Measurements from ENCODE around the gene NTPCR.

Gene NTPCR

DNA sequence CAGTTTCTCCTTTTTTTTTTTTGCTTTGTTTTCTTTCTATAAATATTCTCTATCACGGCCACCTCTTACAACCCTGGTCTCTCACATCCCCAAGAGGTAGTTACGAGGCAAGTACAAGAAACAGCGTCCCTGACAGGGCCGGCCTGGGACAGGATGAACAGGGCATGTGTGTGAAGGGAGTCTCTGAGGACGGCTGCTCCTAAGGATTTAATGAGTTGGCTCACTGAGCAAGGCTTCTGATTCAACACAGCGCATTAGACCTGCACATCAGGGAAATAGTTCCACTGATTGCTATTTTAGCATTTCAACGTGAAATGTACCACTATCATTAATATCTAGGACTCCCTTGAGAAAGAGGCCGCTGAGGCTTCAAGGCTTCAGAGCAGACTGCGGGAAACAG is 54.0 kb downstream of the NTPCR start:
- DNase-seq (no peak), ATAC-seq (replicated peaks) (no peak)
- no peaks in the 10 kb centered on the region for H3K27me3 Mint-ChIP-seq
- H3K36me3 Mint-ChIP-seq (ENCODE audit: insufficient read depth) = peaks cover 26% of the 10 kb centered on the region
- no peaks in the 10 kb centered on the region for H3K9me3 Mint-ChIP-seq
- H3K27ac Mint-ChIP-seq = no peak overlapping the region
- no peaks in the 10 kb centered on the region for H3K4me1 Mint-ChIP-seq (ENCODE audit: low read depth in 2 of 2)
- no peak overlapping the region for H3K4me3 Mint-ChIP-seq

DNA sequence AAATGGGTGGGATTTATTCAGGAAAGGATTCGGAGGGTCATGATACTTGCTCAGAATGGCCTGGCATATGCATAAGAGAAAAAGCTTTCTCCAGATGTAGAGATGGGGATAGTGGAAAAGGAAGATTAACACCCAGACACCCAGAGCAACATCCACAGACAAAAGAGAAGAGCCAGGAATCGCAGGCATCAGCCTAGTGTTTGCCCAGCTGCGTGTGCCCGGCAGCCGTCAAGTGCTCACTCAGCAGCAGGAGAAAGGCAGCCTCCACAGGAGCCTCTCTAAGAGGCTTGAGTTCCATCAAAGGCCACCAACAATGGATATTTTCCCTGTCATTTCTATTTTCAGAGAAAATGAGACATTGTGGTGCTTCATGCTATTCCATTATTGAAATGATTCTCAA is 54.7 kb downstream of the NTPCR start:
- DNase-seq (no peak), ATAC-seq (replicated peaks) (no peak)
- Mint-ChIP-seq H3K9me3 (no peaks in the 10 kb centered on the region), H3K36me3 (ENCODE audit: insufficient read depth) (peaks cover 19% of the 10 kb centered on the region), H3K27ac (no peak overlapping the region), H3K4me1 (ENCODE audit: low read depth in 2 of 2) (no peaks in the 10 kb centered on the region), H3K27me3 (no peaks in the 10 kb centered on the region), H3K4me3 (no peak overlapping the region)

DNA sequence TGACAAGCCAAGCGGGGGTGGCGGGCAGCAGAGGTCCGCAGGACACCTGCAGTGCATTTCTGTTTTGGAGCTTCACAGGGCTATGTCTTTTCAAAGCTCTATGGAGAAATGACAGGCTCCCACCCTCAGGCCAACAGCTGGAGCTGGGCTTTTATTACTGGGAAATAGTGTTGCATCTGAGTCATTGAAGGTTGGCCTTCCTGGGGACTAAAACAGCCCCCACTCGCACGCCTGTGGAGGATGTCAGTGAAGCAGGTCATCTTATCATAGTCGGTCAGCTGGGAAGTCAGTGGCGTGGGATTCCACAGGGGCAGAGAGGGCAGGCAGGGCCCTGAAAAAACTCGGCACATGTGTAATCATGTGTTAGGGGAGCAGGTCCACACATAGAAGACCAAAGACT is 55.3 kb downstream of the NTPCR start:
- no peak overlapping the region for H3K4me3 Mint-ChIP-seq
- peaks cover 18% of the 10 kb centered on the region for H3K36me3 Mint-ChIP-seq (ENCODE audit: insufficient read depth)
- H3K4me1 Mint-ChIP-seq (ENCODE audit: low read depth in 2 of 2) = no peaks in the 10 kb centered on the region
- no peak for ATAC-seq (replicated peaks)
- no peak overlapping the region for H3K27ac Mint-ChIP-seq
- H3K27me3 Mint-ChIP-seq = no peaks in the 10 kb centered on the region
- H3K9me3 Mint-ChIP-seq = no peaks in the 10 kb centered on the region
- DNase-seq = no peak

DNA sequence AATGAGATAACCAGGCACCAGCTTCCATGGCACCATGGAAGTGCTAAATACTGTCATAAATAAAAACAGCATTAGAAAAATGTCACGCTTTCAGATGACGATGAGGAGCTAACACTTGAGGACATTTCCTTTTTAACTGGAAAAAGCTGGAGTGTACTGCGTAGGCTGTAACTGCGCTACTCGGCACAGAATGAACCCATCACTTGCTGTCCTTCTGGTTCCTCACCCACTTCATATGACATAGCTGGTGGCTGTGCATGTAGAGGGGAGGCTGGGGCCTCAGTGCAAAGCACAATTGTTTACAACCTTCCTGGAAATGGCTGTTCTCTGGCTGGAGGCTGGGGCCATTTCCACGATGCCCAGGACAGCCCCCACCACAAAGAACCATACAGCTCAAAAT is 55.7 kb downstream of the NTPCR start:
- Mint-ChIP-seq H3K27ac (no peak overlapping the region), H3K4me3 (no peak overlapping the region), H3K4me1 (ENCODE audit: low read depth in 2 of 2) (no peaks in the 10 kb centered on the region), H3K27me3 (no peaks in the 10 kb centered on the region), H3K36me3 (ENCODE audit: insufficient read depth) (peaks cover 17% of the 10 kb centered on the region), H3K9me3 (no peaks in the 10 kb centered on the region)
- ATAC-seq (replicated peaks) (no peak), DNase-seq (no peak)

DNA sequence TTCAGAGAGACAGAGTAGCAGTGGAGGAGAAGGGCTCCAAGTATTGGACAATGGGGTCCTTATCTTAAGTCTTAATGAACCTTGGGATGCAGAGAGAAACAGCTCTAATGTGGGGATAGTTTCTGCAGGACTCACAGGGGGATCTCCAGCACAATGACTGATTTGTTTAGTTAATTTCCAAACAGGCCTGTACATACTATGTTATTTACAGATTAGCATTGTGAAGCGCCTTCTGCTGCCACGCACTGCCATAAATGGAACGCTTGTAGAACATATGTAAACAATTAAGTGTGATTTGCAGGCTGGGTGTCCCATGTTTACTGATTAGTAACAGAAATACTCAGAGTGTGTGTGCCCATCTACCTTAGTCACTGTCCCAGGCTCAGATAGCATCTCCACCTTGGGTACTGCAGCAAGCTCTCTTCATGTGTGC is 56.1 kb downstream of the NTPCR start:
- no peaks in the 10 kb centered on the region for H3K27me3 Mint-ChIP-seq
- peaks cover 17% of the 10 kb centered on the region for H3K36me3 Mint-ChIP-seq (ENCODE audit: insufficient read depth)
- DNase-seq (no peak), ATAC-seq (replicated peaks) (no peak)
- H3K4me1 Mint-ChIP-seq (ENCODE audit: low read depth in 2 of 2) = no peaks in the 10 kb centered on the region
- no peaks in the 10 kb centered on the region for H3K9me3 Mint-ChIP-seq
- no peak overlapping the region for H3K4me3 Mint-ChIP-seq
- no peak overlapping the region for H3K27ac Mint-ChIP-seq

DNA sequence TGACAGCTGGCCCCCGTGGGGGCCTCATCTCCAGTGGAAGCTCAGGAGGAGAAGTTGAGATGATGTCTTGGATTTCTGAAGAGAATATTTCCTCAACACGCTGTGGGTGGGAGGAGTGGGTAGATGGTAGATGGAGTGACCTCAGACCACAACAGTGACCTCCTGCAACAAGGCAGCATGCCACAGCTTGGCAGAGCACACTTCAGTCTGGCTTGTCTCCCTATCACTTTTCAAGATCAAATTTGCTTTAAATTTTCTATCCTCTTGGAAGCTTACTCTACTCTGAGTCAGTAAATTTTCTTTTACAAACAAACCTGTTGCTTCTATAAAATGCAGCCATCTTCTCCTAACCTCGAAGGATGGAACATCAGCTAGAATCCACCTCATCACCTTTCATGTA is 59.7 kb downstream of the NTPCR start:
- Mint-ChIP-seq H3K27ac (peak overlapping the region in 1 of 2 donors; percentile 50), H3K4me3 (no peak overlapping the region), H3K27me3 (no peaks in the 10 kb centered on the region), H3K36me3 (ENCODE audit: insufficient read depth) (peaks cover 32% of the 10 kb centered on the region), H3K4me1 (ENCODE audit: low read depth in 2 of 2) (no peaks in the 10 kb centered on the region), H3K9me3 (no peaks in the 10 kb centered on the region)
- no peak for DNase-seq
- ATAC-seq (replicated peaks) = no peak

DNA sequence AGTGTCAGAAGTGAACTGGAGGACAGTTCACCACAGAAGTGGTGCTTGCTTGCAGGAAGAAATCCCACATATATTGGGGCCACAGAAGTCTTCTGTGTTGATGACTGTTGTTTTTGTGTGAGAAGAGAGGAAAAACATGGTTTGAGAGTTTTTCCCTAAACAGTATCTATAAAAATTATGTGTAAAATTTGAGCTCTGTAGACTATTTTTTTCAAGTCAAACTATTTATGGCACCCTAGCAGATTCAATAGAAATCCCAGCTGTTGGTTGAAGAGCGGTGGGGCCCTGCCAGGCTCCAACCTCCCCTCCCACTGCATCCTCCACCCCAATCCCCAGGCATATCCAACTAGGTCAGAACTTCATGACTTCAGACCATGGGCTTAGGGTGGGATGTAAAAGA is 61.6 kb downstream of the NTPCR start:
- Mint-ChIP-seq H3K4me3 (no peak overlapping the region), H3K36me3 (ENCODE audit: insufficient read depth) (peaks cover 39% of the 10 kb centered on the region), H3K4me1 (ENCODE audit: low read depth in 2 of 2) (no peaks in the 10 kb centered on the region), H3K27me3 (no peaks in the 10 kb centered on the region), H3K27ac (peak overlapping the region in 1 of 2 donors; percentile 60), H3K9me3 (no peaks in the 10 kb centered on the region)
- no peak for DNase-seq
- ATAC-seq (replicated peaks) = no peak

DNA sequence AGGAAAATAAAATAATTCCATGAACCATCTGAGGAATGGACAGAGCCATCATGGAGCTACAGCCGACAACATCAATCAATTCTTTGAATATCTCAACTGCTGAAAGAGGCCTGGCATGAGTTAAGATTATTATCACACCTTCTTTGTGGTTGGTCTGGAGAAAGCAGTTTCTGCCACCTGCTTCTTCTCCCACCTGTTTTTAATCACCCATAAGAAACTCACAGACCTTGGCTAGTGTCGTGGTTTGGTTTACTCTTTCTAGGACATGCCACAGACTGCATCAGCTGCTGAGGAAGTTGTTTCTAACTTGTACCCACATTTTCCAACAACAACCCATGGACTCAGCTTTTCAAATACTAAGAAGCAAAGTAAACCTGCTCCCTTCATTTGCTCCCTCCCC is 65.6 kb downstream of the NTPCR start:
- Mint-ChIP-seq H3K36me3 (ENCODE audit: insufficient read depth) (peaks cover 36% of the 10 kb centered on the region), H3K4me3 (no peak overlapping the region), H3K27me3 (no peaks in the 10 kb centered on the region), H3K9me3 (no peaks in the 10 kb centered on the region), H3K4me1 (ENCODE audit: low read depth in 2 of 2) (peaks cover 0 to 6% of the 10 kb centered on the region in 2 donors), H3K27ac (no peak overlapping the region)
- no peak for ATAC-seq (replicated peaks)
- no peak for DNase-seq

DNA sequence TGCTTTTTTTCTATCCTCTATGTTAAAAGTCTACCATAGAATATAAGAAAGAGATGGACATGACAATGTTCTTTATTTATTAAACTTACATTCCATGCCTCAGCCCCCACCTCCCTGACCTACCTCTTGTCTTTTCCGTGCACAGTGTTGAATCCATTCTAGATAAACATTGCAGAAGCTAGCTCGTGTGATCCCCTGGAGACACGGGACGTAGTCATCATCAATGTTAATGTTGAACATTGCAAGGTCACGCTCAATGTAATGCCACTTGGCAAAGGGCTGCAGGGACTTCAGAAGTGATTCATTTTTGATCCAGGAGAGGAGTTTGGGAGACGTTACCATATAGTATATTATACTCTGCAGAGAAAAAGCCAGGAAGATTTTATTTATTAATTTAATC is 66.4 kb downstream of the NTPCR start:
- DNase-seq (no peak), ATAC-seq (replicated peaks) (no peak)
- Mint-ChIP-seq H3K4me1 (ENCODE audit: low read depth in 2 of 2) (peaks cover 0 to 9% of the 10 kb centered on the region in 2 donors), H3K4me3 (no peak overlapping the region), H3K9me3 (no peaks in the 10 kb centered on the region), H3K36me3 (ENCODE audit: insufficient read depth) (peaks cover 36% of the 10 kb centered on the region), H3K27me3 (no peaks in the 10 kb centered on the region), H3K27ac (no peak overlapping the region)

DNA sequence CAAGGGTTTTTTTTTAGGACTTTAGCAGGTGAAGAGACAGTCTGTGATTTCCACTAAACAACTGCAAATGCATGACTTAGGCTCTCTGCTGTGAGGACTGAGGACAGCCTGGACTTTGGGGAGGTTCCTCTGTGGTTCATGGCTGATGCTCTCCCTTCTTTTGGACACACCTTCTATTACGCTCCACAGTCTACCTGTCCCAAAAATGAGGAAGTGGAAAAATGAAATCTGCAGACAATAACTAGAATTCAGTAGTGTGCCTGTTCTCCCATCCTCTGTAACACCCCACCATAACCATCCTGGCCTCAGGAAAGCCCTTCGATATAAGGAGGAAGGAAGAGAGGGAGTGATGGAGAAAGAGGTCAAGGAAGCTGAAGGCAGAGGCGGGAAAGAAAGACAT is 68.7 kb downstream of the NTPCR start:
- no peaks in the 10 kb centered on the region for H3K27me3 Mint-ChIP-seq
- DNase-seq (no peak), ATAC-seq (replicated peaks) (no peak)
- H3K27ac Mint-ChIP-seq = peak overlapping the region; percentile 26 to 65
- peaks cover 30% of the 10 kb centered on the region for H3K36me3 Mint-ChIP-seq (ENCODE audit: insufficient read depth)
- H3K4me3 Mint-ChIP-seq = no peak overlapping the region
- no peaks in the 10 kb centered on the region for H3K9me3 Mint-ChIP-seq
- H3K4me1 Mint-ChIP-seq (ENCODE audit: low read depth in 2 of 2) = peaks cover 0 to 15% of the 10 kb centered on the region in 2 donors

DNA sequence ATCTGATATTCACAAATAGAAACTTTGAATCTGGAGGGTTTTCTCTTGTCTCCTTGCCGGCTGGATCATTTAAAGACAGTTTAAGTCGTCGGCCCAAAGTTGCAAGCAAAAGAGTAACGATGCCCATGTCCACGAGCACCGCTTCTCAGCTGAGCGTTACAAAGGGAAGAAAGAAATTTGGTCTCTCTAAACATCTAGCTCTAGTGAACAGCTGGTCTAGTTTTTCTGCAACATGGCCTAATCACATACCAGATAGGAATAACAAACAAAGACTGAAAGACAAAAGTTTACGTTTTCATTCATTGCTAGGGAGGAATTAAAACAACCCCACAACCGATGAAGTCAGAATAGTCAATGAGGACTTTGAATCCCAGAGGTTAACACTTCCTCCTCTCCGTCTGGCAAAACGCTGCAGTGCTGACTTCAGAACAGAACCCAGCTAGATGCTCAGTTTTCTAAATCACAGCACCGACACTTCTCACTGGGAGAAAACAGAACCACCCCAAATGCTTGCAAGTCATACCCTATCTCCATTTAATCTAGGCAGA is 69.4 kb downstream of the NTPCR start:
- ATAC-seq (replicated peaks) = no peak
- peaks cover 23% of the 10 kb centered on the region for H3K36me3 Mint-ChIP-seq (ENCODE audit: insufficient read depth)

DNA sequence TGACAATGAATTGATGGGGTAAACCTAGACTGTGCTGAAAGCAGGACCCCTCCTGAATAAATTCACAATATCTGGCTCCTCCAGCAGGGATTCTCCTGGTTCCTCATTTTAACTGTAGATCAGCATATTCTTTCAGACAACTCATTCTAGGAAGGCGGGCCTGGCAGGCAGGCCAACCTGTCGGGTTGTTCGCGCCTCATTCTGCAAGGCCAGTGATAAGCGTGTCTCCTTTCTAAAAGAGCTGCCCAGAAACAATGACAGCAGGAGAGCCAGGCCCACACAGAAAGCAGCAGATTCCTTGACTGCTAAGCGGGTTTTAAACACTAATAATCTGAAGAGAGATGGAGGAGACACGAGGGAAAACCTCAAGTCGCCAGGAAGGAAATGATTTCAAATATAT is 70.0 kb downstream of the NTPCR start:
- ATAC-seq (replicated peaks) = no peak
- peaks cover 18% of the 10 kb centered on the region for H3K36me3 Mint-ChIP-seq (ENCODE audit: insufficient read depth)
- no peaks in the 10 kb centered on the region for H3K27me3 Mint-ChIP-seq
- peak overlapping the region in 1 of 2 donors; percentile 30 for H3K4me3 Mint-ChIP-seq
- H3K4me1 Mint-ChIP-seq (ENCODE audit: low read depth in 2 of 2) = peaks cover 0 to 15% of the 10 kb centered on the region in 2 donors
- no peak overlapping the region for H3K27ac Mint-ChIP-seq
- H3K9me3 Mint-ChIP-seq = no peaks in the 10 kb centered on the region
- DNase-seq = no peak

More for the DNA sequence above, 69.4 kb downstream of the NTPCR start:
- peaks cover 0 to 15% of the 10 kb centered on the region in 2 donors for H3K4me1 Mint-ChIP-seq (ENCODE audit: low read depth in 2 of 2)
- no peak overlapping the region for H3K4me3 Mint-ChIP-seq
- H3K9me3 Mint-ChIP-seq = no peaks in the 10 kb centered on the region
- H3K27me3 Mint-ChIP-seq = no peaks in the 10 kb centered on the region
- no peak overlapping the region for H3K27ac Mint-ChIP-seq
- no peak for DNase-seq

DNA sequence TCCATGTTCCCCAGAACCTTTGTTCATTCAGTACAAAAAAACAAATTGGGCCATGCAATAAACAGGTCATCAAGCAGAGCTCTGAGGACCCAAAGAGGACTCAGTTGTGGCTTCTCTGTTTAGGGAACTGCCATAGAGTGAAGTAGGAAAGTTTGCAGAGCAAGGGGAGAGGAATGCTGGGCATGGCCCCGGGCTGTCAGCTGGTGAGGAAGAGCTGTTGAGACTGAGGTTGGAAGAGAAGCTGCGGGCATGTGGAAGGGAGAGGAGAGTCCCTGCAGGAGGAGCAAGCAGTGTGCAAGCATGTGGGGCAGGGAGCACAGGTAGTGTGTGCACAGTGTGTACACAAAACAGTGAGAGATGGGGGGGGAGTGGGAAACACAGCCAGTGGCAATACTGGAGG is 71.8 kb downstream of the NTPCR start:
- Mint-ChIP-seq H3K27ac (peak overlapping the region; percentile 1 to 38), H3K9me3 (no peaks in the 10 kb centered on the region), H3K27me3 (no peaks in the 10 kb centered on the region), H3K4me1 (ENCODE audit: low read depth in 2 of 2) (peaks cover 0 to 15% of the 10 kb centered on the region in 2 donors), H3K4me3 (no peak overlapping the region), H3K36me3 (ENCODE audit: insufficient read depth) (peaks cover 14% of the 10 kb centered on the region)
- ATAC-seq (replicated peaks) (no peak), DNase-seq (no peak)

DNA sequence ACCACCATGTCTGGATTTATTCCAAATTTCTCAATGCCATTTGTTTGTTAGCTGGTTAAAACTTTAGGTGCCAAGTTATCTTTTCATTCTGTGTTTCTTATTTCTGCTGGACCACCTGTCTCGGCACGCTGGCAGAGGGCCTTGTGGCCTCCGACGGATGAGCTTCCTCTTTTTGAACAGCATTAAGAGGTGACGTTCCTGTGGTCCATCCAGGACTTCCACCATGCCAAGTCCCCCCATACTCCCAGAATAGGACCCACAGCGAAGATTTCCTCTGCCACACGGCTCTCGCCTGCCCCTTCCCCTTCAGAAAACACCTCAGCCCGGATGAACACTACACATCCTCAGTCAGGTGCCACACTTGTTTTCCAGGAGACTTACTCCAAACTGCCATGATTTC is 73.8 kb downstream of the NTPCR start:
- ATAC-seq (replicated peaks) (no peak), DNase-seq (no peak)
- H3K4me3 Mint-ChIP-seq = no peak overlapping the region
- H3K9me3 Mint-ChIP-seq = no peaks in the 10 kb centered on the region
- H3K4me1 Mint-ChIP-seq (ENCODE audit: low read depth in 2 of 2) = peaks cover 0 to 13% of the 10 kb centered on the region in 2 donors
- H3K36me3 Mint-ChIP-seq (ENCODE audit: insufficient read depth) = peaks cover 6% of the 10 kb centered on the region
- H3K27me3 Mint-ChIP-seq = no peaks in the 10 kb centered on the region
- no peak overlapping the region for H3K27ac Mint-ChIP-seq

DNA sequence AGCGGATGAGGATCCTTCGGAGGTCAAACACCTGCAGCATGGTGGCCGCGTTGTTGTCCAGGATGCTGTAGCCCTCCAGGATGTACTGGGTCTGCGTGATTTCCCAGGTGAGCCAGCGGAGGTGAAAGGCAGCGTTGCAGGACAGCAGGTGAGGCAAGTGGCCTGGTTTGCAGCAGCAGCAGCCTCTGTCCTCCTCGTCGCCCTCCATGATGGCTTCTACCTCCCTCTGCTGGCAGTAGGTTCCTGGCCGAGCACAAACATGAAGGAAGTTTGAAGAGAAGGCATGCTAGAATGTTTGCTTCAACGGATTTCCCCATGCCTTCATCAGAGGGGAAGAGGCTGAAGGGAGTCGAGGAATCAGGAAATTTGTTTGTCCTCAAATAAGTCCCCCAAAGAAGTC is 74.7 kb downstream of the NTPCR start:
- no peak for DNase-seq
- Mint-ChIP-seq H3K36me3 (ENCODE audit: insufficient read depth) (peaks cover 6% of the 10 kb centered on the region), H3K4me3 (no peak overlapping the region), H3K4me1 (ENCODE audit: low read depth in 2 of 2) (peaks cover 0 to 12% of the 10 kb centered on the region in 2 donors), H3K27ac (no peak overlapping the region), H3K9me3 (no peaks in the 10 kb centered on the region), H3K27me3 (no peaks in the 10 kb centered on the region)
- no peak for ATAC-seq (replicated peaks)

Measured in effector memory CD8-positive, alpha-beta T cell (primary cell).